PC-9 (cell line): ENCODE results near the gene TRABD2B. TPM values are rescaled to one million over a fixed set of nuclear protein-coding genes. Genes with fewer than 3 reads are reported as not detected.

Source experiments
- BruUV-seq: library from RNA; stranded (reverse); fragments of 400-500 nt; replicated peaks from 2 replicates; lab custom pipeline; 2021; lab: Mats Ljungman, UMichigan
- CTCF ChIA-PET: fragments of 300-600 bp; sonication (Branson Sonifier 250); formaldehyde crosslinking; loops from one replicate; lab custom pipeline; 2022; ENCODE audit warnings: antibody characterized with exemption; lab: Charles Lee
- POLR2A ChIA-PET: fragments of 300-600 bp; sonication (Branson Sonifier 250); formaldehyde crosslinking; loops from one replicate; lab custom pipeline; 2022; ENCODE audit warnings: antibody characterized with exemption; ENCODE audit not compliant: unreplicated experiment; lab: Charles Lee
- DNase-seq, 2 experiments: peaks; one replicate each; pipeline versions ENCODE4 v3.0.0 to v3.0.0-alpha.2; 2015 to 2022; ENCODE audit warnings: mixed read lengths in 1 of 2
- H2AFZ ChIP-seq: fragments of 200-600 bp; sonication (generic); 2 replicates; pipeline ENCODE4 v1.8.1; 2017; ENCODE audit warnings: antibody characterized with exemption
- H3F3A ChIP-seq: fragments of 200-600 bp; sonication (generic); 2 replicates; pipeline ENCODE4 v1.8.1; 2017; ENCODE audit warnings: antibody characterized with exemption, mild to moderate bottlenecking, low read depth; ENCODE audit not compliant: insufficient read depth
- H3K27ac ChIP-seq: fragments of 200-600 bp; sonication (generic); 2 replicates; pipeline ENCODE4 v1.6.1; 2016; ENCODE audit warnings: mixed run types
- H3K27me3 ChIP-seq: fragments of 200-600 bp; sonication (generic); 2 replicates; pipeline ENCODE4 v1.6.1; 2016; ENCODE audit warnings: low read depth, mixed run types; ENCODE audit not compliant: insufficient read depth
- H3K36me3 ChIP-seq: fragments of 200-600 bp; sonication (generic); 2 replicates; pipeline ENCODE4 v1.6.1; 2016; ENCODE audit warnings: low read depth, mixed run types
- H3K4me1 ChIP-seq: fragments of 200-600 bp; sonication (generic); replicated peaks from 2 replicates; pipeline ENCODE4 v1.6.1; 2016; ENCODE audit warnings: mixed run types; ENCODE audit not compliant: insufficient read depth
- H3K4me2 ChIP-seq: fragments of 200-600 bp; sonication (generic); 2 replicates; pipeline ENCODE4 v1.6.1; 2017; ENCODE audit warnings: mixed run types
- H3K4me3 ChIP-seq: fragments of 200-600 bp; sonication (generic); 2 replicates; pipeline ENCODE4 v1.6.1; 2016; ENCODE audit warnings: mixed run types
- H3K79me2 ChIP-seq: fragments of 200-600 bp; sonication (generic); 2 replicates; pipeline ENCODE4 v1.6.1; 2017; ENCODE audit warnings: low read depth, mixed run types
- H3K9me2 ChIP-seq: fragments of 200-600 bp; sonication (generic); 2 replicates; pipeline ENCODE4 v1.8.1; 2017; ENCODE audit warnings: mild to moderate bottlenecking; ENCODE audit not compliant: insufficient read depth
- H3K9me3 ChIP-seq: fragments of 200-600 bp; sonication (generic); 2 replicates; pipeline ENCODE4 v1.8.1; 2016; ENCODE audit warnings: low read depth; ENCODE audit not compliant: insufficient read depth
- H4K20me1 ChIP-seq: fragments of 200-600 bp; sonication (generic); 2 replicates; pipeline ENCODE4 v1.8.1; 2017; ENCODE audit not compliant: insufficient read depth
- CTCF ChIP-seq: fragments of 200-600 bp; sonication (generic); conservative IDR thresholded peaks from 2 replicates; pipeline ENCODE4 v1.6.1; 2017; ENCODE audit warnings: mixed run types, antibody characterized with exemption, mild to moderate bottlenecking, moderate library complexity
- EZH2 ChIP-seq: fragments of 200-600 bp; sonication (generic); IDR thresholded peaks from 2 replicates; pipeline ENCODE4 v1.8.0; 2017; ENCODE audit warnings: antibody characterized with exemption, low read depth
- intact Hi-C: fragments of 100-400 bp; cut with micrococcal nuclease; formaldehyde crosslinking; loops from one replicate; pipeline ENCODE4 v1.10.0; 2022; ENCODE audit not compliant: unreplicated experiment
- total RNA-seq: library from RNA; stranded (reverse); gene quantifications from 2 replicates; pipeline ENCODE4 v1.2.3, GENCODE V29; 2021

Gene TRABD2B
- total RNA-seq, 1 experiment from 2014 or later: not detected

GRCh38 chr1:47837056-47837830 lies 159.9 kb downstream of the TRABD2B start:
- Histone ChIP-seq H4K20me1 (no peaks in the 10 kb centered on the region), H3K27ac (no peak overlapping the region), H2AFZ (no peak overlapping the region), H3K4me3 (no peak overlapping the region), H3K9me2 (no peaks in the 10 kb centered on the region), H3K4me2 (no peak overlapping the region), H3K4me1 (no peaks in the 10 kb centered on the region), H3K27me3 (peaks cover 14% of the 10 kb centered on the region), H3K36me3 (no peaks in the 10 kb centered on the region), H3F3A (no peaks in the 10 kb centered on the region), H3K9me3 (0 out of 2 replicates have a peak, but pooled peaks cover 6% of the 10 kb centered on the region), H3K79me2 (no peaks in the 10 kb centered on the region)
- ChIA-PET POLR2A (no interaction called here), CTCF (no interaction called here)
- no peak for TF ChIP-seq CTCF
- TF ChIP-seq EZH2: no peak
- intact Hi-C loops: no loop called here
- no peak for DNase-seq
- no TSS peak for BruUV-seq

- Histone ChIP-seq H3K4me3 (no peak overlapping the region), H2AFZ (no peak overlapping the region), H3K79me2 (no peaks in the 10 kb centered on the region), H3K4me1 (no peaks in the 10 kb centered on the region), H3K9me2 (no peaks in the 10 kb centered on the region), H3K27me3 (peaks cover 29% of the 10 kb centered on the region; the same call in 1 of the 2 replicates), H3K27ac (no peak overlapping the region), H3F3A (no peaks in the 10 kb centered on the region), H4K20me1 (no peaks in the 10 kb centered on the region), H3K4me2 (no peak overlapping the region), H3K36me3 (no peaks in the 10 kb centered on the region), H3K9me3 (0 out of 2 replicates have a peak, but pooled peaks cover 6% of the 10 kb centered on the region)
- CTCF ChIA-PET: no interaction called here
- TF ChIP-seq EZH2: no peak
- TF ChIP-seq CTCF: no peak
- DNase-seq: no peak
- intact Hi-C loops: no loop called here
- BruUV-seq: no TSS peak
- POLR2A ChIA-PET: no interaction called here
These were observed 161.8 kb downstream of the TRABD2B start for GRCh38 chr1:47835409-47835808.

- Histone ChIP-seq H3F3A (no peaks in the 10 kb centered on the region), H3K4me3 (no peak overlapping the region), H3K27ac (no peak overlapping the region), H3K79me2 (no peaks in the 10 kb centered on the region), H3K9me3 (0 out of 2 replicates have a peak, but pooled peaks cover 6% of the 10 kb centered on the region), H3K9me2 (no peaks in the 10 kb centered on the region), H3K36me3 (no peaks in the 10 kb centered on the region), H3K27me3 (peaks cover 31% of the 10 kb centered on the region), H3K4me1 (no peaks in the 10 kb centered on the region), H3K4me2 (no peak overlapping the region), H4K20me1 (no peaks in the 10 kb centered on the region), H2AFZ (no peak overlapping the region)
- no peak for DNase-seq
- intact Hi-C loops: no loop called here
- ChIA-PET POLR2A (no interaction called here), CTCF (no interaction called here)
- no peak for TF ChIP-seq CTCF
- no peak for TF ChIP-seq EZH2
- BruUV-seq: no TSS peak
These were observed 162.9 kb downstream of the TRABD2B start for GRCh38 chr1:47834326-47834725.
